SK-N-SH treated with all-trans-retinoic acid at 6 μM for 48 hours (cell line): ENCODE measurements around the gene CBARP.

Experiments used
- ATAC-seq: fragments of 200-7000 bp; cut with Tn5 transposase; 3 replicates; pipeline ENCODE4 v1.9.1; 2020; ENCODE audit warnings: mild to moderate bottlenecking, moderate library complexity
- ARNTL ChIP-seq: fragments of 450-650 bp; formaldehyde crosslinking; IDR thresholded peaks from 2 replicates; pipeline ENCODE4 v1.5.0; 2020; ENCODE audit warnings: low read depth, mild to moderate bottlenecking, moderate library complexity, borderline replicate concordance
- BACH2 ChIP-seq: fragments of 250-450 bp; sonication (Bioruptor Pico); IDR thresholded peaks from 2 replicates; pipeline ENCODE4 v1.9.0; 2021; ENCODE audit warnings: mild to moderate bottlenecking, borderline replicate concordance
- GLIS3 ChIP-seq: fragments of 250-450 bp; sonication (Bioruptor Pico); IDR thresholded peaks from 2 replicates; pipeline ENCODE4 v1.5.0; 2020; ENCODE audit warnings: mild to moderate bottlenecking, moderate library complexity
- ISL1 ChIP-seq: fragments of 250-450 bp; sonication (Bioruptor Pico); IDR thresholded peaks from 2 replicates; pipeline ENCODE4 v2.1.2; 2022; ENCODE audit warnings: mild to moderate bottlenecking, moderate library complexity
- OSR1 ChIP-seq: fragments of 250-450 bp; sonication (Bioruptor Pico); IDR thresholded peaks from 2 replicates; pipeline ENCODE4 v1.8.0; 2022; ENCODE audit warnings: moderate library complexity, mild to moderate bottlenecking, inconsistent platforms
- PPARA ChIP-seq: fragments of 250-450 bp; sonication (Bioruptor Pico); IDR thresholded peaks from 2 replicates; pipeline ENCODE4 v1.5.0; 2020; ENCODE audit warnings: mild to moderate bottlenecking, borderline replicate concordance
- RARB ChIP-seq: fragments of 250-450 bp; sonication (Bioruptor Pico); IDR thresholded peaks from 2 replicates; pipeline ENCODE4 v1.8.0; 2021; ENCODE audit warnings: mild to moderate bottlenecking, moderate library complexity
- SNAI2 ChIP-seq: fragments of 250-450 bp; sonication (Bioruptor Pico); IDR thresholded peaks from 2 replicates; pipeline ENCODE4 v1.5.0; 2020; ENCODE audit warnings: mild to moderate bottlenecking, moderate library complexity
- TCF4 ChIP-seq: fragments of 250-450 bp; sonication (Bioruptor Pico); IDR thresholded peaks from 2 replicates; pipeline ENCODE4 v1.8.0; 2021; ENCODE audit warnings: mild to moderate bottlenecking, moderate library complexity, borderline replicate concordance
- TOX ChIP-seq: fragments of 250-450 bp; sonication (Bioruptor Pico); IDR thresholded peaks from 2 replicates; pipeline ENCODE4 v1.8.0; 2021; ENCODE audit warnings: mild to moderate bottlenecking, moderate library complexity, borderline replicate concordance
- ZC3H10 ChIP-seq: fragments of 250-450 bp; sonication (Bioruptor Pico); IDR thresholded peaks from 2 replicates; pipeline ENCODE4 v1.5.1; 2021; ENCODE audit warnings: mild to moderate bottlenecking, moderate library complexity
- ZFP3 ChIP-seq: fragments of 250-450 bp; sonication (Bioruptor Pico); IDR thresholded peaks from 2 replicates; pipeline ENCODE4 v1.5.0; 2020; ENCODE audit warnings: mild to moderate bottlenecking, moderate library complexity
- ZFP30 ChIP-seq: fragments of 450-650 bp; formaldehyde crosslinking; IDR thresholded peaks from 2 replicates; pipeline ENCODE4 v1.5.0; 2022; ENCODE audit warnings: mild to moderate bottlenecking, moderate library complexity
- ZNF565 ChIP-seq: fragments of 450-650 bp; formaldehyde crosslinking; conservative IDR thresholded peaks from 2 replicates; pipeline ENCODE4 v1.5.0; 2020; ENCODE audit warnings: low read depth, mild to moderate bottlenecking, moderate library complexity
- ZNF70 ChIP-seq: fragments of 450-650 bp; formaldehyde crosslinking; IDR thresholded peaks from 2 replicates; pipeline ENCODE4 v1.5.0; 2020; ENCODE audit warnings: mild to moderate bottlenecking, moderate library complexity
- ZNF8 ChIP-seq: fragments of 450-650 bp; formaldehyde crosslinking; IDR thresholded peaks from 2 replicates; pipeline ENCODE4 v1.5.0; 2020; ENCODE audit warnings: mild to moderate bottlenecking, moderate library complexity
- TF ChIP-seq, protein P1 (sequence below): fragments of 250-450 bp; sonication (Bioruptor Pico); IDR thresholded peaks from 2 replicates; pipeline ENCODE4 v1.5.1; 2021; ENCODE audit warnings: mild to moderate bottlenecking, moderate library complexity
- TF ChIP-seq, protein P2 (sequence below): fragments of 250-450 bp; sonication (Bioruptor Pico); IDR thresholded peaks from 2 replicates; pipeline ENCODE4 v1.5.0; 2020; ENCODE audit warnings: mild to moderate bottlenecking, moderate library complexity
- TF ChIP-seq, protein P3 (sequence below): fragments of 250-450 bp; sonication (Bioruptor Pico); IDR thresholded peaks from 2 replicates; pipeline ENCODE4 v1.5.1; 2020; ENCODE audit warnings: low read depth, mild to moderate bottlenecking, moderate library complexity
- TF ChIP-seq, protein P4 (sequence below): fragments of 250-450 bp; sonication (Bioruptor Pico); IDR thresholded peaks from 2 replicates; pipeline ENCODE4 v1.8.0; 2020; ENCODE audit warnings: mild to moderate bottlenecking, moderate library complexity, borderline replicate concordance

Gene CBARP

DNA sequence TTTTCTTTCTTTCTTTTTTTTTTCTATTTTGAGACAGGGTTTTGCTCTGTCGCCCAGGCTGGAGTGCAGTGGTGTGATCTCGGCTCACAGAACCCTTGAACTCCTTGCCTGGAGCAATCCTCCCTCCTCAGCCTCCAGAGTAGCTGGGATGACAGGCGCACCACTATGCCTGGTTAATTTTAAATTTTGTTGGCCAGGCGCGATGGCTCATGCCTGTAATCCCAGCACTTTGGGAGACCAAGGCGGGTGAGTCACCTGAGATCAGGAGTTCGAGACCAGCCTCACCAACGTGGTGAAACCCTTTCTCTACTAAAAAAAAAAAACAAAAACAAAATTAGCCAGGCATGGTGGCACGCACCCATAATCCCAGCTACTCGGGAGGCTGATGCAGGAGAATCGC lies 55.1 kb downstream of the CBARP start:
- ATAC-seq = no peak
- TF ChIP-seq TOX (no peak), ZFP3 (CRISPR knock-in tag) (no peak), BACH2 (CRISPR knock-in tag) (no peak), TCF4 (no peak), ZNF8 (no peak), GLIS3 (CRISPR knock-in tag) (no peak), RARB (CRISPR knock-in tag) (no peak), ISL1 (CRISPR knock-in tag) (no peak), ZNF565 (CRISPR knock-in tag) (no peak), OSR1 (CRISPR knock-in tag) (no peak), ARNTL (CRISPR knock-in tag) (no peak)
- TF ChIP-seq, protein P1, sequence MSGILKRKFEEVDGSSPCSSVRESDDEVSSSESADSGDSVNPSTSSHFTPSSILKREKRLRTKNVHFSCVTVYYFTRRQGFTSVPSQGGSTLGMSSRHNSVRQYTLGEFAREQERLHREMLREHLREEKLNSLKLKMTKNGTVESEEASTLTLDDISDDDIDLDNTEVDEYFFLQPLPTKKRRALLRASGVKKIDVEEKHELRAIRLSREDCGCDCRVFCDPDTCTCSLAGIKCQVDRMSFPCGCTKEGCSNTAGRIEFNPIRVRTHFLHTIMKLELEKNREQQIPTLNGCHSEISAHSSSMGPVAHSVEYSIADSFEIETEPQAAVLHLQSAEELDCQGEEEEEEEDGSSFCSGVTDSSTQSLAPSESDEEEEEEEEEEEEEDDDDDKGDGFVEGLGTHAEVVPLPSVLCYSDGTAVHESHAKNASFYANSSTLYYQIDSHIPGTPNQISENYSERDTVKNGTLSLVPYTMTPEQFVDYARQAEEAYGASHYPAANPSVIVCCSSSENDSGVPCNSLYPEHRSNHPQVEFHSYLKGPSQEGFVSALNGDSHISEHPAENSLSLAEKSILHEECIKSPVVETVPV = no peak
- TF ChIP-seq, protein P2, sequence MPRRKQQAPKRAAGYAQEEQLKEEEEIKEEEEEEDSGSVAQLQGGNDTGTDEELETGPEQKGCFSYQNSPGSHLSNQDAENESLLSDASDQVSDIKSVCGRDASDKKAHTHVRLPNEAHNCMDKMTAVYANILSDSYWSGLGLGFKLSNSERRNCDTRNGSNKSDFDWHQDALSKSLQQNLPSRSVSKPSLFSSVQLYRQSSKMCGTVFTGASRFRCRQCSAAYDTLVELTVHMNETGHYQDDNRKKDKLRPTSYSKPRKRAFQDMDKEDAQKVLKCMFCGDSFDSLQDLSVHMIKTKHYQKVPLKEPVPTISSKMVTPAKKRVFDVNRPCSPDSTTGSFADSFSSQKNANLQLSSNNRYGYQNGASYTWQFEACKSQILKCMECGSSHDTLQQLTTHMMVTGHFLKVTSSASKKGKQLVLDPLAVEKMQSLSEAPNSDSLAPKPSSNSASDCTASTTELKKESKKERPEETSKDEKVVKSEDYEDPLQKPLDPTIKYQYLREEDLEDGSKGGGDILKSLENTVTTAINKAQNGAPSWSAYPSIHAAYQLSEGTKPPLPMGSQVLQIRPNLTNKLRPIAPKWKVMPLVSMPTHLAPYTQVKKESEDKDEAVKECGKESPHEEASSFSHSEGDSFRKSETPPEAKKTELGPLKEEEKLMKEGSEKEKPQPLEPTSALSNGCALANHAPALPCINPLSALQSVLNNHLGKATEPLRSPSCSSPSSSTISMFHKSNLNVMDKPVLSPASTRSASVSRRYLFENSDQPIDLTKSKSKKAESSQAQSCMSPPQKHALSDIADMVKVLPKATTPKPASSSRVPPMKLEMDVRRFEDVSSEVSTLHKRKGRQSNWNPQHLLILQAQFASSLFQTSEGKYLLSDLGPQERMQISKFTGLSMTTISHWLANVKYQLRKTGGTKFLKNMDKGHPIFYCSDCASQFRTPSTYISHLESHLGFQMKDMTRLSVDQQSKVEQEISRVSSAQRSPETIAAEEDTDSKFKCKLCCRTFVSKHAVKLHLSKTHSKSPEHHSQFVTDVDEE = no peak

DNA sequence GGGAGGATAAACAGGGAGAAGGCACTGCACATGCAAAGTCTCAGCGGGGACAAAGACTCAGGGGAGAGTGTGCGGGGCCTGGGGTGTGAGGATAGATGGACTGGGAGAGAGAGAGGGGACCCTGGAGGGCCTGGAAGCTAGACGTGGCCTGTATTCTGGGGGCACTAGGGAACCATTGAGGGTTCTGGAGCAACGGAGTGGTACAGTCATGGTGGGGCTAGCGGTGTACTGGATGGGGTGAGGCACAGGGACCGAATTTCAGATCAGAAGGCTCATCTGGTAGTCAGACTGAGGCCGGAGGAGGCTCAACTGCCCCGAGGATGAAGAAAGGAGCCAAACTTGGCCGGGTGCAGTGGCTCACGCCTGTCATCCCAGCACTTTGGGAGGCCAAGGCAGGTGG lies 55.7 kb downstream of the CBARP start:
- ATAC-seq = no peak
- TF ChIP-seq ZNF565 (CRISPR knock-in tag) = no peak
- TF ChIP-seq ISL1 (CRISPR knock-in tag) = no peak
- TF ChIP-seq, protein P3, sequence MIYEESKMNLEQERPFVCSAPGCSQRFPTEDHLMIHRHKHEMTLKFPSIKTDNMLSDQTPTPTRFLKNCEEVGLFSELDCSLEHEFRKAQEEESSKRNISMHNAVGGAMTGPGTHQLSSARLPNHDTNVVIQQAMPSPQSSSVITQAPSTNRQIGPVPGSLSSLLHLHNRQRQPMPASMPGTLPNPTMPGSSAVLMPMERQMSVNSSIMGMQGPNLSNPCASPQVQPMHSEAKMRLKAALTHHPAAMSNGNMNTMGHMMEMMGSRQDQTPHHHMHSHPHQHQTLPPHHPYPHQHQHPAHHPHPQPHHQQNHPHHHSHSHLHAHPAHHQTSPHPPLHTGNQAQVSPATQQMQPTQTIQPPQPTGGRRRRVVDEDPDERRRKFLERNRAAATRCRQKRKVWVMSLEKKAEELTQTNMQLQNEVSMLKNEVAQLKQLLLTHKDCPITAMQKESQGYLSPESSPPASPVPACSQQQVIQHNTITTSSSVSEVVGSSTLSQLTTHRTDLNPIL (CRISPR knock-in tag) = no peak
- no peak for TF ChIP-seq ZFP30
- TF ChIP-seq, protein P4, sequence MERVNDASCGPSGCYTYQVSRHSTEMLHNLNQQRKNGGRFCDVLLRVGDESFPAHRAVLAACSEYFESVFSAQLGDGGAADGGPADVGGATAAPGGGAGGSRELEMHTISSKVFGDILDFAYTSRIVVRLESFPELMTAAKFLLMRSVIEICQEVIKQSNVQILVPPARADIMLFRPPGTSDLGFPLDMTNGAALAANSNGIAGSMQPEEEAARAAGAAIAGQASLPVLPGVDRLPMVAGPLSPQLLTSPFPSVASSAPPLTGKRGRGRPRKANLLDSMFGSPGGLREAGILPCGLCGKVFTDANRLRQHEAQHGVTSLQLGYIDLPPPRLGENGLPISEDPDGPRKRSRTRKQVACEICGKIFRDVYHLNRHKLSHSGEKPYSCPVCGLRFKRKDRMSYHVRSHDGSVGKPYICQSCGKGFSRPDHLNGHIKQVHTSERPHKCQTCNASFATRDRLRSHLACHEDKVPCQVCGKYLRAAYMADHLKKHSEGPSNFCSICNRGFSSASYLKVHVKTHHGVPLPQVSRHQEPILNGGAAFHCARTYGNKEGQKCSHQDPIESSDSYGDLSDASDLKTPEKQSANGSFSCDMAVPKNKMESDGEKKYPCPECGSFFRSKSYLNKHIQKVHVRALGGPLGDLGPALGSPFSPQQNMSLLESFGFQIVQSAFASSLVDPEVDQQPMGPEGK (CRISPR knock-in tag) = no peak
- TF ChIP-seq ZFP3 (CRISPR knock-in tag) = no peak
- TF ChIP-seq ZNF70 (CRISPR knock-in tag) = no peak
- TF ChIP-seq ZC3H10 = no peak
- TF ChIP-seq, protein P2 = no peak
- no peak for TF ChIP-seq ARNTL (CRISPR knock-in tag)
- no peak for TF ChIP-seq PPARA (CRISPR knock-in tag)
- no peak for TF ChIP-seq TOX
- no peak for TF ChIP-seq SNAI2 (CRISPR knock-in tag)

DNA sequence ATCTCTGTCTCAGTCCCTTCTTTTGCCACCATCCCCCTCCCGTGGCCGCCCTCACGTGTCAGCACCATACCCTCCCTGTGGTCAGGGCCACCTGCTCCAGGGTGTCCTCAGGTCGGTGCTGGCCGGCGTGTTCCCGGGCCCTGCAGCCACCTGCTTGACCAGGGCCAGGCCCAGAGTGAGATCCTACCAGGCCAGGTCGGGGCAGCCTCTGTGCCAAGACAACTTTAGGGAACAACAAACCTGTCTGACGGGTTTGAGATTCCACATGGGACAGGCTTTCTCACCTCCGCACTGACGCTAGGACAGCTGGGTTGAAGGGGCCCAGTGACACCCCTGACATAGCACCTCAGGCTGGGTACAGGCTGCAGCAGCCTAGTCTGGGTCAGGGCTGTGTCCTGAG lies 56.2 kb downstream of the CBARP start:
- no peak for TF ChIP-seq PPARA (CRISPR knock-in tag)
- no peak for TF ChIP-seq ZFP30
- no peak for TF ChIP-seq ZNF8
- TF ChIP-seq, protein P4 (CRISPR knock-in tag) = no peak
- no peak for TF ChIP-seq TOX
- no peak for TF ChIP-seq BACH2 (CRISPR knock-in tag)
- no peak for TF ChIP-seq ARNTL (CRISPR knock-in tag)
- no peak for TF ChIP-seq TCF4
- TF ChIP-seq SNAI2 (CRISPR knock-in tag) = no peak
- no peak for TF ChIP-seq ZNF70 (CRISPR knock-in tag)
- no peak for TF ChIP-seq ISL1 (CRISPR knock-in tag)
- TF ChIP-seq OSR1 (CRISPR knock-in tag) = no peak
- TF ChIP-seq, protein P1 = no peak
- TF ChIP-seq, all 23 proteins: peak for 0
- ATAC-seq = no peak
